ENCODE measurements around the gene FHAD1.

The FHAD1 gene

DNA sequence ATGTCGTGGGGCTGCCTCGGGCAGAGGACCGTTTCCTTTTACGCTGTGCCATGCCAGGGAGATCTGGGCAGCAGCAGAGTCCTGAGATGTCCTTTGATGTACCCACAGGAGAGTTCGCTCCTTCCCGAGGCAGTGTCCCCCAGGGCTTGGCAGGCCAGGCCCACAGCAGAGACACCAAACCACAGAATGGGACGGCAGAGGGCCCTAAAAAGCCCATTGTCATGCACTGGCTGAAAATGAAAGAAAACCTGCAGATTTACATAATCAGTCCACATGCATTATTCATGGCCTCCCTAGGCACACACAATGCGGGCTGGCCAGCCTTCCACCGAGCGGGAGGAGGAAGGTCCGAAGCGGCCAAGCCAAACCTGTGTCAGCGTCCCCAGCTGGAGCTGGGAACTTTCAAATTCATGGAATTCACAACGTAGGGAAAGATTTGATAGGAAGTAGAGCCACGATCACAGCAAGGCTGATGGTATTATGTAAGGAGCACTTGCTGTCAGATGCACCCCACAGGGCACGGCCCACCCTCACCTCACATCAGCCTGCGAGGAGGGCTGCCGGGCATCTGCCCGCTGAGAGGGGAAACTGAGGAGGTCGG, 137.4 kb downstream of the FHAD1 start:
- no peak overlapping the region for H2BK15ac ChIP-seq (ENCODE audit: low read depth, poor library complexity, severe bottlenecking)
- no peak overlapping the region for H3K14ac ChIP-seq (ENCODE audit: low read length in 2 of 2)
- peak overlapping the region; percentile 27 for H4K8ac ChIP-seq (ENCODE audit: low read length)
- peaks cover 50 to 62% of the 10 kb centered on the region in 2 experiments for H3K27me3 ChIP-seq (ENCODE audit: control insufficient read depth in 1 of 2, insufficient read depth in 1 of 2, low read length in 2 of 2)
- no peaks in the 10 kb centered on the region for H3K79me1 ChIP-seq (replicated peaks; ENCODE audit: low read length, poor library complexity, severe bottlenecking)
- no peak overlapping the region for H2AK5ac ChIP-seq (ENCODE audit: low read length, severe bottlenecking)
- no peak overlapping the region for H3K4ac ChIP-seq (ENCODE audit: low read depth in 1 of 2, low read length in 2 of 2)
- H3K36me3 ChIP-seq (ENCODE audit: control insufficient read depth in 1 of 2, insufficient read depth in 2 of 2, low read depth in 1 of 2, low read length in 2 of 2), result no peaks in the 10 kb centered on the region
- H3K4me3 ChIP-seq (ENCODE audit: insufficient read depth in 1 of 2, low read depth in 1 of 2, low read length in 2 of 2), result peak overlapping the region in 1 of 2 experiments; percentile 55
- no peak overlapping the region for H2BK5ac ChIP-seq (ENCODE audit: low read depth, low read length, poor library complexity, severe bottlenecking)
- peak; percentile 20 for DNase-seq
- peaks cover 10% of the 10 kb centered on the region for H3K4me1 ChIP-seq (ENCODE audit: control insufficient read depth, insufficient read depth, low read depth, low read length)
- H2BK12ac ChIP-seq (ENCODE audit: low read length in 2 of 2), result no peak overlapping the region
- H3K18ac ChIP-seq (ENCODE audit: low read depth in 1 of 2, low read length in 2 of 2), result peak overlapping the region in 1 of 2 experiments; percentile 18
- no peak overlapping the region for H3K27ac ChIP-seq (ENCODE audit: low read length, poor library complexity, severe bottlenecking)
- no peak overlapping the region for H3K4me2 ChIP-seq (ENCODE audit: low read length, poor library complexity, severe bottlenecking)
- 49% methylated on average over 20 of the region's 20 CpGs for WGBS
- H3K9ac ChIP-seq (ENCODE audit: low read length), result no peak overlapping the region
- H2BK120ac ChIP-seq (ENCODE audit: low read depth, low read length), result no peak overlapping the region
- H2AFZ ChIP-seq (ENCODE audit: low read depth, low read length), result peak overlapping the region; percentile 58
- no peaks in the 10 kb centered on the region for H3K9me3 ChIP-seq (ENCODE audit: control insufficient read depth, low read length)
- H3K23ac ChIP-seq (ENCODE audit: low read length in 2 of 2), result no peak overlapping the region
- H4K91ac ChIP-seq (ENCODE audit: low read length), result no peak overlapping the region

DNA sequence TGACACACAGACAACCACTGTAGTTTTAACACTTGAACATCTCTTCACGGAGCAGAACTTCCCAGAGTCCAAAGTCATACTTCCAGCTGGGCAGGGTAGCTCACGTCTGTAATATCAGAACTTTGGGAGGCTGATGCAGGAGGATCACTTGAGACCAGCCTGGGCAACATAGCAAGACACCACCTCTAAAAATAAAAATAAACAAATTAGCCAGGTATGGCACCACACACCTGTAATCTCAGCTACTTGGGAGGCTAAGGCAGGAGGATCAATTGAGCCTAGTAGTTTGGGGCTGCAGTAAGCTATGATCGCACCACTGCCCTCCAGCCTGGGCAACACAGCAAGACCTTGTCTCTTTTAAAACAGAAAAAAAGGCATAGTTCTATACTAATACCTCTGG, 138.4 kb downstream of the FHAD1 start:
- no peaks in the 10 kb centered on the region for H3K36me3 ChIP-seq (ENCODE audit: control insufficient read depth in 1 of 2, insufficient read depth in 2 of 2, low read depth in 1 of 2, low read length in 2 of 2)
- H2BK15ac ChIP-seq (ENCODE audit: low read depth, poor library complexity, severe bottlenecking), result no peak overlapping the region
- no peak overlapping the region for H3K23ac ChIP-seq (ENCODE audit: low read length in 2 of 2)
- no peak overlapping the region for H2AK5ac ChIP-seq (ENCODE audit: low read length, severe bottlenecking)
- no peak overlapping the region for H3K14ac ChIP-seq (ENCODE audit: low read length in 2 of 2)
- no peak overlapping the region for H2BK5ac ChIP-seq (ENCODE audit: low read depth, low read length, poor library complexity, severe bottlenecking)
- WGBS, result 93% methylated on average over 3 of the region's 3 CpGs
- DNase-seq, result no peak
- H3K9me3 ChIP-seq (ENCODE audit: control insufficient read depth, low read length), result no peaks in the 10 kb centered on the region
- no peak overlapping the region for H3K4ac ChIP-seq (ENCODE audit: low read depth in 1 of 2, low read length in 2 of 2)
- peaks cover 46 to 58% of the 10 kb centered on the region in 2 experiments for H3K27me3 ChIP-seq (ENCODE audit: control insufficient read depth in 1 of 2, insufficient read depth in 1 of 2, low read length in 2 of 2)
- H3K4me3 ChIP-seq (ENCODE audit: insufficient read depth in 1 of 2, low read depth in 1 of 2, low read length in 2 of 2), result no peak overlapping the region
- no peak overlapping the region for H2BK120ac ChIP-seq (ENCODE audit: low read depth, low read length)
- no peak overlapping the region for H2BK12ac ChIP-seq (ENCODE audit: low read length in 2 of 2)
- no peak overlapping the region for H4K91ac ChIP-seq (ENCODE audit: low read length)
- no peak overlapping the region for H3K27ac ChIP-seq (ENCODE audit: low read length, poor library complexity, severe bottlenecking)
- H4K8ac ChIP-seq (ENCODE audit: low read length), result no peak overlapping the region
- peaks cover 10% of the 10 kb centered on the region for H3K4me1 ChIP-seq (ENCODE audit: control insufficient read depth, insufficient read depth, low read depth, low read length)
- no peak overlapping the region for H3K4me2 ChIP-seq (ENCODE audit: low read length, poor library complexity, severe bottlenecking)
- no peaks in the 10 kb centered on the region for H3K79me1 ChIP-seq (replicated peaks; ENCODE audit: low read length, poor library complexity, severe bottlenecking)
- H2AFZ ChIP-seq (ENCODE audit: low read depth, low read length), result no peak overlapping the region
- no peak overlapping the region for H3K9ac ChIP-seq (ENCODE audit: low read length)
- H3K18ac ChIP-seq (ENCODE audit: low read depth in 1 of 2, low read length in 2 of 2), result no peak overlapping the region

GRCh38 chr1:15386164-15386749, 139.2 kb downstream of the FHAD1 start:
- no peak overlapping the region for H3K4me3 ChIP-seq (ENCODE audit: insufficient read depth in 1 of 2, low read depth in 1 of 2, low read length in 2 of 2)
- H3K36me3 ChIP-seq (ENCODE audit: control insufficient read depth in 1 of 2, insufficient read depth in 2 of 2, low read depth in 1 of 2, low read length in 2 of 2), result no peaks in the 10 kb centered on the region
- no peak overlapping the region for H2AK5ac ChIP-seq (ENCODE audit: low read length, severe bottlenecking)
- no peaks in the 10 kb centered on the region for H3K9me3 ChIP-seq (ENCODE audit: control insufficient read depth, low read length)
- no peaks in the 10 kb centered on the region for H3K79me1 ChIP-seq (replicated peaks; ENCODE audit: low read length, poor library complexity, severe bottlenecking)
- H3K18ac ChIP-seq (ENCODE audit: low read depth in 1 of 2, low read length in 2 of 2), result peak overlapping the region in 1 of 2 experiments; percentile 35
- no peak overlapping the region for H3K14ac ChIP-seq (ENCODE audit: low read length in 2 of 2)
- no peak overlapping the region for H2BK15ac ChIP-seq (ENCODE audit: low read depth, poor library complexity, severe bottlenecking)
- DNase-seq, result peak; percentile 17
- peaks cover 10% of the 10 kb centered on the region for H3K4me1 ChIP-seq (ENCODE audit: control insufficient read depth, insufficient read depth, low read depth, low read length)
- peak overlapping the region; percentile 19 for H3K4me2 ChIP-seq (ENCODE audit: low read length, poor library complexity, severe bottlenecking)
- WGBS, result 23% methylated on average over 17 of the region's 17 CpGs
- H3K9ac ChIP-seq (ENCODE audit: low read length), result peak overlapping the region; percentile 11
- H2BK5ac ChIP-seq (ENCODE audit: low read depth, low read length, poor library complexity, severe bottlenecking), result no peak overlapping the region
- no peak overlapping the region for H3K23ac ChIP-seq (ENCODE audit: low read length in 2 of 2)
- peak overlapping the region in 1 of 2 experiments; percentile 3 for H2BK12ac ChIP-seq (ENCODE audit: low read length in 2 of 2)
- no peak overlapping the region for H4K91ac ChIP-seq (ENCODE audit: low read length)
- no peak overlapping the region for H4K8ac ChIP-seq (ENCODE audit: low read length)
- H2BK120ac ChIP-seq (ENCODE audit: low read depth, low read length), result no peak overlapping the region
- H3K27me3 ChIP-seq (ENCODE audit: control insufficient read depth in 1 of 2, insufficient read depth in 1 of 2, low read length in 2 of 2), result peaks cover 46 to 54% of the 10 kb centered on the region in 2 experiments
- H3K27ac ChIP-seq (ENCODE audit: low read length, poor library complexity, severe bottlenecking), result no peak overlapping the region
- H3K4ac ChIP-seq (ENCODE audit: low read depth in 1 of 2, low read length in 2 of 2), result peak overlapping the region in 1 of 2 experiments; percentile 7
- H2AFZ ChIP-seq (ENCODE audit: low read depth, low read length), result no peak overlapping the region

- no peak overlapping the region for H3K4ac ChIP-seq (ENCODE audit: low read depth in 1 of 2, low read length in 2 of 2)
- H2BK5ac ChIP-seq (ENCODE audit: low read depth, low read length, poor library complexity, severe bottlenecking), result no peak overlapping the region
- H3K14ac ChIP-seq (ENCODE audit: low read length in 2 of 2), result no peak overlapping the region
- H3K36me3 ChIP-seq (ENCODE audit: control insufficient read depth in 1 of 2, insufficient read depth in 2 of 2, low read depth in 1 of 2, low read length in 2 of 2), result no peaks in the 10 kb centered on the region
- no peak overlapping the region for H2BK120ac ChIP-seq (ENCODE audit: low read depth, low read length)
- no peak overlapping the region for H2BK15ac ChIP-seq (ENCODE audit: low read depth, poor library complexity, severe bottlenecking)
- no peak overlapping the region for H4K8ac ChIP-seq (ENCODE audit: low read length)
- no peak overlapping the region for H3K27ac ChIP-seq (ENCODE audit: low read length, poor library complexity, severe bottlenecking)
- H2AK5ac ChIP-seq (ENCODE audit: low read length, severe bottlenecking), result no peak overlapping the region
- H2AFZ ChIP-seq (ENCODE audit: low read depth, low read length), result no peak overlapping the region
- peaks cover 35 to 36% of the 10 kb centered on the region in 2 experiments for H3K27me3 ChIP-seq (ENCODE audit: control insufficient read depth in 1 of 2, insufficient read depth in 1 of 2, low read length in 2 of 2)
- H4K91ac ChIP-seq (ENCODE audit: low read length), result no peak overlapping the region
- H2BK12ac ChIP-seq (ENCODE audit: low read length in 2 of 2), result no peak overlapping the region
- no peak overlapping the region for H3K9ac ChIP-seq (ENCODE audit: low read length)
- no peak overlapping the region for H3K18ac ChIP-seq (ENCODE audit: low read depth in 1 of 2, low read length in 2 of 2)
- no peak for DNase-seq
- H3K4me2 ChIP-seq (ENCODE audit: low read length, poor library complexity, severe bottlenecking), result no peak overlapping the region
- no peaks in the 10 kb centered on the region for H3K9me3 ChIP-seq (ENCODE audit: control insufficient read depth, low read length)
- peaks cover 10% of the 10 kb centered on the region for H3K4me1 ChIP-seq (ENCODE audit: control insufficient read depth, insufficient read depth, low read depth, low read length)
- no peaks in the 10 kb centered on the region for H3K79me1 ChIP-seq (replicated peaks; ENCODE audit: low read length, poor library complexity, severe bottlenecking)
- WGBS, result 50% methylated on average over 14 of the region's 15 CpGs
- H3K4me3 ChIP-seq (ENCODE audit: insufficient read depth in 1 of 2, low read depth in 1 of 2, low read length in 2 of 2), result no peak overlapping the region
- no peak overlapping the region for H3K23ac ChIP-seq (ENCODE audit: low read length in 2 of 2)
These were observed 141.3 kb downstream of the FHAD1 start for GRCh38 chr1:15388201-15388880.

All from mesenchymal stem cell (in vitro differentiated cells and primary cell).